Central memory CD4-positive, alpha-beta T cell (primary cell): ENCODE measurements around the gene PPP1R3E.

Experiments used
- DNase-seq: peaks from one replicate; pipeline ENCODE4 v3.0.0; 2022

Gene PPP1R3E

DNA sequence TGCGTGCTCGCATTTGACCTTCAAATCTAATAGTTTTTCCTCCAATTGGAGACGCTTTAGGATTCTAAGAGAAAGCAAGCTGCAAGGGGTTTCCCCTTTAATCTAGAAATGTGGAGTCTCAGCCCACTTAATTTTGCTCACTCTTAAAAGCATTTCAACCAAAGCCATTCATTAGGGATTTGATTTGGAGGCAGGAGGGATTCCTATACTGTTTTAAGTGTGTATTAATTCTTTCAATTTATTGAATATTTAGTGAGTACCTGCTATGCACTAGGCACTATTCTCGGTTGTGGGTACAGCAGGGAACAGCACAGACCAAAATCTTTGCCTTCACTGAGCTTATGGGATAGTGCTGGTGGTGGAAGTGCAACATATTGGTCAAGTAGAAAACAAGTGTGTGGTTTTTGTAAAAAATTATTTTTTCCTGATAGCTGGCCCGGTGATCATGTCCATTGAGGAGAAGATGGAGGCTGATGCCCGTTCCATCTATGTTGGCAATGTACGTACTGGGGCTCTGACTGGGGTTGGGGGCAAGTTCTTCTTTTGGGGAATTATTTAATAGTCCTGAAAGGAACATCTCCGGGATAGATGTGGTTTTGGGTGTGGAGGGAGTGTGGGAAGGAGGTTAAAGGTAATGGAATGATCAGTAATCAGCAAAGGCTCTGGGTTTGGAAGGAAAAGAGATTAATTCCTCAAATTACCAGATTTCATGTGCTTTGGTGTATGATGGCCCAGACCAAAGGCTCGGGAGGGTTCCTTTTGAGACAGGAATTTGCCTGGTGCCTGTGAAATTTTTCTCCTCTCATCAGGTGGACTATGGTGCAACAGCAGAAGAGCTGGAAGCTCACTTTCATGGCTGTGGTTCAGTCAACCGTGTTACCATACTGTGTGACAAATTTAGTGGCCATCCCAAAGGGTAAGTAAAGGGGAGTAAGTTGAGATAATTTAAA lies 20.2 kb upstream of the PPP1R3E start:
- no peak for DNase-seq

DNA sequence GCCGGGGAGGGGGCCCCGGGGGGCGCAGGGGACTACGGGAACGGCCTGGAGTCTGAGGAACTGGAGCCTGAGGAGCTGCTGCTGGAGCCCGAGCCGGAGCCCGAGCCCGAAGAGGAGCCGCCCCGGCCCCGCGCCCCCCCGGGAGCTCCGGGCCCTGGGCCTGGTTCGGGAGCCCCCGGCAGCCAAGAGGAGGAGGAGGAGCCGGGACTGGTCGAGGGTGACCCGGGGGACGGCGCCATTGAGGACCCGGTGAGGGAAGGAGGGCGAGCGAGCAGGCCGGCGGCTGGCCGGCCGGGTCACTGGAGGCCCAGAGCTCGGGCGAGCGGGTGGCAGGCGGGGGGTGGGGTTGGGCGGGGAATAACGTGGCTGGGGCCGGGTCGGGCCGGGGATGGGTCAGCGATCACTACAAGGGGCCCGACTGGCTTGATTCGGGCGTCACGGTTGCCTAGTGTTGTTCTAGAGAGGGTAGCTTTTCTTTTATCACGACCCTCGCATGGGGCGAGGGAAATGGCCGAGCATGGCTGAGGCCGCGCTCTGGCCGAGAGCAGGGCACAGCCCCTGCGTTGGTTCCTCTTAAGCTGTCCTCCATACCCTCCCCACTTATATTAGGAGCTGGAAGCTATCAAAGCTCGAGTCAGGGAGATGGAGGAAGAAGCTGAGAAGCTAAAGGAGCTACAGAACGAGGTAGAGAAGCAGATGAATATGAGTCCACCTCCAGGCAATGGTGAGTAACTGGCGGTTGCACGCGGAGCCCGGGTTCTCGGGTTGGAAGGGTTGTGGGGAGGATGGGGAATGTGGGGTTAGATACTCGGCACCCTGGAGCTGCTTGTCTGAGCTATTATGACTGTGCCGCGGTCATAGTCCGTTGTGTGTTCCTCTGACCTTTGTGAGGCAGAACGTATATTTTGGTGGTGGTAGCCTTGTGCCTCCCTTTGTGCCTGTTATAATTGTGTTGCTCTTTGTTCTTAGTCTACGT lies 19.2 kb upstream of the PPP1R3E start:
- peak; percentile 21 for DNase-seq

DNA sequence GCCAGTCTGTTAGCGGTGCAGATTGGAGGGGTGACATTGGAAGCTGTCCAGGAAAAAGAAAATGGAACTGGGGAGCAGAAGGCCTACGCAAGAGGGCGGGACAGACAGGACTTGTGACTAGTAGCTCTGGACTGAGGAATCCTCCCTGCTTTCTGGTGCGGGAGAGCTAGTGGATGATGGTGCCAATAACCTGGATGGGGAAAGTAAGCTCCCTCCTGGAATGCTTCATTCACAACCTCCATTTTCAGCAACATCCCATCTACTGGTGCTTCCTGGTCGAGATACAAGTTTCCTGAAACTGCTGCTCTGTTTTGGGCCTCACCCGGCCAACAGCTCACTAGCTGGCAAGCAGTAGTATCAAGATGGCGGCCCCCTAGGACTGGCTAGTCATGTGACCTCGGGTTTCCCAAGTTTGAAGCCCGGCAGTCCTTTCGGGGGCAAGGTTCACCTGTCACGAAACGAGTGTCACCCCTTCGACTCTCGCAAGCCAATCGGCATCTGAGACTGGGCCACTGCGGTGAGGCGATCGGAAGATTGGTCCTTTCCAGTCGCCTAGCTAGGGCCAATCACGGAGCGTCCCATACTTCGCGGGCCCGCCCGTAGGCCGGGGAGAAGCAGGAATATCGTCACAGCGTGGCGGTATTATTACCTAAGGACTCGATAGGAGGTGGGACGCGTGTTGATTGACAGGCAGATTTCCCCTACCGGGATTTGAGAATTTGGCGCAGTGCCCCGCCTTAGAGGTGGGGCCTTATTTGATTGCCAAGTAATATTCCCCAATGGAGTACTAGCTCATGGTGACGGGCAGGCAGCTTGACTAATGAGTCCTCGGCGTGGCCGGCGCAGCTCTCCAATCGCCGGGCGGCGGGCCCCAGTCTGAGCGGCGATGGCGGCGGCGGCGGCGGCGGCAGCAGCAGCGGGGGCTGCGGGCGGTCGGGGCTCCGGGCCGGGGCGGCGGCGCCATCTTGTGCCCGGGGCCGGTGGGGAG lies 18.2 kb upstream of the PPP1R3E start, which contains the start of gene PABPN1:
Gene PABPN1 (plus strand): TSS at position 874 of the 988 bp plus-strand sequence. CDS start 13 bp downstream, at position 887.
- DNase-seq, result peak; percentile 100

DNA sequence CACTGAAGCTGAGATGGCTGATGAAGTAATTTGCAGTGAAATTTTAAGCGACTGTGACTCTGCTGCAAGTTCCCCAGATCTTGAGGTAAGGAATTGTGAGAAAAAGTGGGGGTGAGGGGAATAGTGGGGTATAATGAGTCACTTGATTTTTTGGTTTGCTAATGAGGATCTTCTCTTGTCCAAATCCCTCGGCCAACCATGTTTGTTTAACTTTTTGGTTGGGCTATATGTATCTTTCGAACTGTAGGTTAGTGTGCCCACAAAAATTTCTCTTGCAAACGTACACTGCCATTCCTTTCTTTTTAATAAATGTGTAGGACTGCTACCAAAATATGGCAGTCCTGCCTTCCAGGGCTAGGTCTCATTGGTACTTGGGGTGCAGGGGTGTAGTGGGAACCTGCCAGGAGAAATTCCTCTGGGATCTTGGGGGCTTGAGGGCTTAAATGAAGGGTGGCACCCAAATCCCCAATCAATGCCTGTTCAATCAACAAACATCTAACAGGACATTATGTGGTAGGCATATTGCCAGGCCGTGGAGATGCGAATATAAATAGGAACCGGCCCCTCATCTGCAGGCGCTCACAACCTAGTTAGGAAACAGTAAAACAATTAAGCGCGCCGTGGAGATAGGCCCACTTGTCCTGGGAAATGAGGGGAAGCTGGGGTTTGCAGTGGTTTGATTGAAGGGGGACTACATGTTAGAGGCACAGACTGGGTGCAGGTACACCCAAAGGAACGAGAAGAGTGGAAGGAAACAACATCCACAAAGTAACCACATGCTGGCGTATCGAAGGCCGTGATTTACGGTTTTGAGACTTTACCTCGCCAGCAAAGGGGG lies 17.3 kb upstream of the PPP1R3E start:
- DNase-seq, result no peak

DNA sequence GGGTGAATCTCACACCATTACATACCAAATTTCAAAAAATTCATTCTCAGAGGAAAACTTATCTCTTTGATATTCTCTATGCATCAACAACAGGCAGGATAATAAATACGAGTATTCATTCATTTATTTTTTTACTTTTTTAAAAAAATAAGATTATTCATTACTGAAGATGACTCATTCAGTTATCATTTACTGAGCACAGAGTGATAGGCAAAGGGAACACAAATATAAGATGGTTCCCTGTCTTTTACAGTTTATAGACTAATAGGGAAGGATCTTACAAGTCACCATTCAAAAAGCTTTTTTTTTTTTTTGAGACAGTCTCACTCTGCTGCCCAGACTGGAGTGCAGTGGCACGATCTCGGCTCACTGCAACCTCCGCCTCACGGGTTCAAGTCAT lies 13.6 kb upstream of the PPP1R3E start:
- no peak for DNase-seq

DNA sequence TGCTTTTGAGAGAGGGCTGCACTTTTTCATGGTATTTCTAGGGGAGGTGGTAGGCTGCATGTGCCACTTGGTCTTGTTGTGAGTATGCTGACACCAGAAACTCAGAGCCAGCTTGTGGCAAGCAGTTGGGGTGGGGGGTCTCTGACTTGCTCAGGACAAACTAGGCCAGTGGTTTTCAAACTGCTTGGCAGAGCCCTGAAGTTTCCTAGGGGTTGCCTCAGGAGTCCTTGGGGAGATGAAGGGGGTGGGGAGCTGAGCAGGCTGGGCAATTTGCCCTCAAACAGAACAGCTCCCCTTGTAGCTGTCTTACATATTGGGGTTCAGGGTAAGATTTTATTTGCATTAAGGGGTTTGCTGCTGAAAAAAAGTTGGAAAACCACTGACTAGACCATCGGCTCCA lies 7.9 kb upstream of the PPP1R3E start:
- no peak for DNase-seq

DNA sequence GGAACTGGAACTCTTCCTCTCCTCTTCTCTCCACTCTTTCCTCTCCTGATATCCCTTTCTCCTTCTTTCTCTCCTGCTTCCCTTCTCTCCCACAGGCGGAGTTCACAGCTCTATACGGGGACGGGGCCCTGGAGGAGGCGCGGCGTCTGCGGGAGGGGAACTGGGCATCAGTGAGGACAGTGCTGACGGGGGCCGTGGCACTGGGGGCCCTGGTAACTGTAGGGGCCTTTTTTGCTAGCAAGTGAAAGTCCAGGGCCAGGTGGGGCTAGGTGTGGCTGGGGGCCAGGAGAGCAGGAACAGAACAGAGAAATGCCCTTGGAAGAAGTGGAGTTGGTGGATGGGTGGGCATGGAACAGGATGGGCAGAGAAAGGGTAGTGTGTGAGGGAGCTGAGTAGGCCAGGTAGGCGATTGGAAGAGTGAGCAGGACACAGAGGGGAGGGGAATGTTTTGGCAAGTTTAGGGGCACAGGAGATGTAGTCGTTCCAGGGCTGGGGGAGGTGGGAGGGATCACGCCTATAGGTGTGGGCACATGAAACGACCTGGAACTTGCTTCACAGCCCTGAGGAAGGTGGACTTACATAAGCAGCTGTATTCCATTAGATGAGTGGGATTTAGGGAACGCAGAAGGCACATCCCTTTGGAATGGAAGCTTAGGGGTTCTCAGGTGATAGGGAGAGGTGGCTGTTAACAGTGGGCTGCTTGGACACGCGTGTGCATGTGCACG lies 6.2 kb upstream of the PPP1R3E start:
- no peak for DNase-seq

DNA sequence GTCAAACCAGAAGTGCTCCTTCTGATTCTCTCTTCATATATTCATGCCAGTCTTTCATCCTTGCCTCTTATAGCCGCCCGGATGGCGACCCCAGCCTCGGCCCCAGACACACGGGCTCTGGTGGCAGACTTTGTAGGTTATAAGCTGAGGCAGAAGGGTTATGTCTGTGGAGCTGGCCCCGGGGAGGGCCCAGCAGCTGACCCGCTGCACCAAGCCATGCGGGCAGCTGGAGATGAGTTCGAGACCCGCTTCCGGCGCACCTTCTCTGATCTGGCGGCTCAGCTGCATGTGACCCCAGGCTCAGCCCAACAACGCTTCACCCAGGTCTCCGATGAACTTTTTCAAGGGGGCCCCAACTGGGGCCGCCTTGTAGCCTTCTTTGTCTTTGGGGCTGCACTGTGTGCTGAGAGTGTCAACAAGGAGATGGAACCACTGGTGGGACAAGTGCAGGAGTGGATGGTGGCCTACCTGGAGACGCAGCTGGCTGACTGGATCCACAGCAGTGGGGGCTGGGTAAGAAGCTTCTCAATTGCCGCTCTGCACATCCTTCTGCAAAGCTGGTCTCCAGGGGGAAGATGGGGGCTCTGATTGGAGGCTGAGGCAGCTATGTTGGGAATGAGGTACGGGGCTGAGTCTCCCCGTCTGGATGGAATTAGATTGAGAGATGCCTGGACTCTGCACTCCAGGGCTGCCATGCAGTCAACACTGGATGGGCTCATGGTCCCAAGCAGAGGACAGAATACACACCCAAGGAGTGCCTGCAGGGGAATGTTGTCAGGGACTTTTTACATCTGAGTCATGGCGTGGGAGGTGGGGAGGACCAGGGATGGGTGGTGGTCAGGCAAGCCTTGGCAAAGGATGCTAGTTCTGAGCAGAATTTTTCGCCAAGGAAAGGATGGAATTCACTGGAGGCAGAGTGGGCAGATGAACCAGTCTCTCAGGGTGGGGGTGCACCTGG lies 5.3 kb upstream of the PPP1R3E start:
- no peak for DNase-seq

DNA sequence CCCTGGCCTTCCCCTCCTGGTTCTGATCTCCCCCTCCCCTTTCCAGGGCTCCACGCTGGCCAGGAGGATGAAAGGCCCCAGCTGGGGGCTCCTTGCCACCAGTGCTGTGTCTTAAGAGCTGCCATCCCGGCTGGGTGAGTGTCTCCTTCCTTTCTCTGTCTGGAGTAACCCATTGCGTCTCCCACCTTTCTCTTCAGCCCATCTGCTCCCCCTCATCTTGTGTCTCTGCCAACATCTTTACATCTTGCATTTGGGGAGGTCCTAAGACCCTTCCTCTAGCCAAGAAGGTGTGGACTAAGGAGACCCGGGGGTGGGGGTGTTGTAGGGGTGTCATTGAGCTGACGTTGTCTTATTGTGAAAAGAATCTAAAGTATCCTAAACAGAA lies 4.5 kb upstream of the PPP1R3E start:
- no peak for DNase-seq

DNA sequence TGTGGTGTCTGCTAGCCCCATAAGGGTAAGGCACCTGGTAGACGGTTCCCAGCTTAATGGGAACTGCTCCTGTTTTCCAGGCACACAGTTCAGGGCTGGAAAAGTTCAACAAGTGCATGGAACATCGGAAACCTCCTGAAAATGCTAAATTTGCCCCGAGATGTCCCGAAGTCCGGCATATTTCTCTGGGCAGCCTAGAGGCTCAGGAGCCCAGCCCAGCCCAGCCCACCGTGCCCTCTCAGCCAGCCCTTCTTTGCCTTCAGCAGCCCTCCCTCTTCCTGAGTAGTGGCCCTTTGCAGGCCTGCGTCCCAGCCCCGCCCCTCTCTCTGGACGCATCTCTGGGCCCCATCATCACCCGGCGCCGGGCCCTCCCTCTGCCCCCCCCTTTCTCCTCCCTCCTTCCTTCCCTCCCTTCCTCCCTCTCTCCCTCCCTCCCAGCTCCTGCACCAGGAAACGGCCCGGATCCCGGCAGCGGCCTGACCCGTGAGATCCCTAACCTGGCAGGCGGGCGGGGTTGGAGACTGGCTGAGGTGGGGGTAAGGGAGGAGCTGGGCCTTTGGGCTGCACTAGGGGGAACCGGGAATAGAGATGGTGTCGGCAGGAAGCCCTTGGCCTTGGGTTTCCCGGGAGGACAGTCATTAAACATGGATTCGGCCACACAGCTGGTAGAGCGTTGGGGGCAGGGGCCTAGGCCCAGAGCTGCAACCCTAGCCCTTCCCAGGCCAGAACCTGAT lies 3.9 kb upstream of the PPP1R3E start, which contains the start of gene BCL2L2:
Gene BCL2L2 (plus strand): TSS at position 422 of the 734 bp plus-strand sequence. CDS start 935 bp downstream, outside the sequence.
- DNase-seq, result no peak

DNA sequence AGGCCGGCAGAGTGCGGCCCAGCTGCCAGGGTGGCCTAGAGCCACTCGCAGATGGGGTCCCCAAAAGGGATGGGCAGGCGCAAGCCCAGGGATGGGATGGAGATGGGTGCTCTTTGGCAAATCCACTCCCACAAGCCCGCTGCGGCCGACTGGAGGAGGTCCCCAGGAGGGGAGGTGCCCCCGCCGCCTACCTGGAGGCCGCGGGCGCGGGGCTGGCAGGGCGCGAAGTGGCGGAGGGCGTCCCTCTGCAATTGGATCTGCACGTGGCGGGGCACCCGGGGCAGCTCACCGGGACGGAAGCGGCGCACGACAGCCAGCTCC lies 730 bp downstream of the PPP1R3E start:
- no peak for DNase-seq

DNA sequence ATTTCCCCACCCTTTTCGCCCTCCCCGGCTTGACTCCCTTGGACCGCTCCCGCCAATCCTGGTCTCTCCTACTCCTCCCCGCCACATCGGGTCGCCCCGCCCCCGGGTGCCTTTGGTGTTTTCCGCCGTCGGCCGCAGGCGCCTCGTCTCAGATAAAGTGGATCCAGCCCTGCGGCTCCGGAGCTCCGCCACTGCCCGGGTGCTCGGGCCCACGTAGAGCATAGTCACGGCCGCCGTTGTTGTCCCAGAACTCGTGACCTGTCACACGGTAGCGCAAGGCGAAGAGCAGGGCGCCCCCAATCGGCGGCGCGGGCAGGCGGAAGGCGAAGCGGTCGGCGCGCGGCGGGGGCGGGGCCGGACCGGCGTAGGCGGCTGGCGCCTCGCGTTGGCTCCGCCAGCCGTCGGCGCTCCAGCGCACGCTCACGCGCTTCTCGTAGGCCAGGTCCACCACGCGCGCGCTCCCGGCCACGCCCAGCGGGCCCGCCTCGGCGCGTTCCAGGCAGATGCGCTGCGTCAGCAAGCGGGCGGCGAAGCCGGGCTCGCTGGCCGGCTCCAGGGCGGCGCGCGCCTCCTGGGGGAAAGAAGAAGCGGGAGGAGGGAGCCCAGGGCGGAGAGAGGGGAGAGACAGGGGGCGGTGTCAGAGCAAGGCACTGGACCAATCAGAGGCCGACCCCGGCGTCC lies 1.2 kb downstream of the PPP1R3E start:
- DNase-seq, result peak; percentile 98

DNA sequence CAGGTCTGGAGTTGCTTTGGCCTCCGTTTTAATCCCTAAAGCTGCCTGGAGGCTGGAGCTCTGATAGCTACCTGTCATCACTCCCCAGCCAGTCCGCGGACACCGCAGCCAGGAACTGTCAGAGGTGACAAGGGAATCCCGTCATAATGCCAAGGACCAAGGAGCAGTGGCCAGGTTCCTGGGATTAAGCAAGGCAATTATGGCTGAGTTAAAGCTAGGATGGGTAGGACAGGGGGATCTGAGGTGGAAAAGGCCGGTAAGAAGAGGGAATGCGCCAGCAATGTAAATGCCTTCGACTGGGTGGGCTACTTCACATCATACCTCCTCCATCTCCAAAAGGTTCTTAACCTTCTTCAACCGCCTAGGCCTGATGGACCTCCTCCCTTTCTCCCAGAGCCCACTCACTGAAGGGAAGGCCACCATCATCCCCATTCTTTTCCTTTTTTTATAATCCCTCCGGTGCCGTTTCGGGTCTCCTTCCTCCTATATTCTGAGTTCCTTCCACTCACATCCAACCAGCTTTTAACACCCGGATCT lies 1.9 kb downstream of the PPP1R3E start:
- DNase-seq, result no peak

DNA sequence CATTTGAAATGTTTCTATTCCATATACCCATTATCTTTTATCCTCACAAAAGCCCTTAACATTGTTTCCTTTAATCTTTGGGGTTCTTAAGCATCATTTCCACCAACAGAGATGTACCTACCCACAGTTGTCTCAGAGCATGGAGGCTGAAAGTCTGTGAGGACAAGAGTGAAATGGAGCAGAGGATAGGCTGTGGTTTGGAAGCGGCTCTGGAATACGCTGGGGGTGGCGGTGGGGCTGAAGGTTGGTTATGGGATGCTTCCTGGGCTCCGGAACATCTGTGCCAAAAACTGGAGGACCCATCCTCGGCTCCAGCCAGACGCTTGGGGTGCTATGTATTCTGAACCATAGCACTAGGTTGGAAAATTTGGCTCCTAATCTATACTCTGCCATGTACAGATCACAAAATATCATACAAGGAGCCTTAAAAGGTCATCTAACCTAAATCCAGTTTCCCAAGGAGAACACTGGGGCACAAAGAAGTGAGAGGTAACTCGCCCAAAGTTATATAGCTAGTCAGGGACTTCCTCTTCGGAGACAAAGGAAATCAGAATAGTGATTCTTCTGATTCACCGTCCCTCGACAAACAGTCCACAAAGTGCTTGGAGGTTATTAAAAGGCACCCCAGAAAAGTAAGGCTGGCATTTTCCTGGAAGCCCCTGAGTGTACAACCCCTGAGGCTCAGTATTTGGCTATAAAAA lies 2.5 kb downstream of the PPP1R3E start:
- no peak for DNase-seq

DNA sequence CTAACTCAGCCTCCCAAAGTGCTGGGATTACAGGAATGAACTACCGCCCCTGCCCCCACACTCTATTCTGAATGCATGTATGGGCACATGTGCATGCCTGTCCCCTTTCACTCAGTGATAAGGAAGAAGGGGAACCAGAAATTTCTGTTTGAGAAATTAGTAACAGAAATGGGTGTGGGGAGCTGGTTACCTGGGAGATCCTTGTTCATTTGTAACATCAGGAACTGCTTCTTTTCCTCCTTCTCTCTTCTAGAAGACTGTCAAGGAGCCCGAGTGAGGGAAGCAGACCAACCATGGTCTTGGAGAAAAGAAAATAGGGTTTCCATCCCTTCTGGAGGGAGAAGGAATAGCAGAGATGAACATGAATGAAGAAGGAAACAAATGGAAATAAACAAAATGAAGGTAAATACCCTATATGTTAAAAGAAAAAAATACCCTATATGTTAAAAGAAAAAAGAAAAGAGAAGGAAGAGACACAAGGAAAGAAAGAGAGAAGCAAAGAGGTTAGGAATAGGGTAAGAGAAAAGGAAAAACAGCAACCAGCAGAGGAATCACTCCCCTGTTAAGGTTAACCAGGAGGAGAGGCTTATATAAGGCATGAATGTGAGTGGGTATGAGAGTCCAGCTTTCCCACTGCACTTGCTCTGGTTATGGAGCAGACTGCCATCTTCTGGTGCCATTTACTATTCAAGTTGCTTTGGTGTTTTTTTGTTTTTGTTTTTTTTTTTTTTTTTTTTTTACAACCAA lies 3.3 kb downstream of the PPP1R3E start:
- peak; percentile 22 for DNase-seq

DNA sequence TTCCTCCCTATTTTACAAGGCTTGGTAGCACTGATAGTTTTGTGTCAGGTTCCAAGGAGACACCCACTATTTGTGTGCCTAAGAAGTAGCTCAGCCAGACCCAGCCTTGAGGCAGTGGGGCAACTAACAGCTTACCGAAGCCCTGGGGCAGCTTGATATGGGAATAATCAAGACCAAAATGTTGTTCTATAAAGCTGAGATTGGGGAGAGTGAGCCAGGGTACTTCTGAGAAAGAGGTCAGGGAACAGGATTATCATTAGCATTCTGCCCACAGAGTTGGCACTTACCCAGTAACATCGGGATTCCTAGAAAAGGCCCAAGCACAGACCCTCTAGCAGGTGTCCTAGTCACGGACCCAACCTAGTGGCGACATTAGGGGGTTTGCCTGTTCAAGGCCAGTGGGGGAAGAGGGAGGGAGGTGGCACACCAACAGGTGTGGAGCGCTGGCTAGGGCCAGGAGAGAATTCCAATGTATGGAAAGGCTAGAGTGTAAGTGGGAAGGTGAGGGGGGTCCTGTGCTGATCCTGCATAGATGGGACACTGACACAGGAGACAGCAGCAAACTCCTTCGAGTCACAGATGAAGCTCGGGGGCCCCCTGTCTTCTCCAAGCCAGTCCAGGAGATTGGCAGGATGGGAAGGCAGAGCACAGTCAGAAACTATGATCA lies 4.9 kb downstream of the PPP1R3E start:
- no peak for DNase-seq
